ENCODE results near the gene PCSK6. TPM values are rescaled to one million over a fixed set of nuclear protein-coding genes. Genes with fewer than 3 reads are reported as not detected.
"Not testable (repeated sequence)": the region's sequence is repeated elsewhere in the genome, so short reads cannot be mapped to it uniquely, and the experiment has no call there.

The PCSK6 gene
- polyA plus RNA-seq, 1 experiment: 0.29 TPM

- Histone ChIP-seq H3K27me3 (ENCODE audit: control insufficient read depth, insufficient read depth, low read length) (no peaks in the 10 kb centered on the region), H3K36me3 (ENCODE audit: control insufficient read depth, insufficient read depth, low read length) (no peaks in the 10 kb centered on the region), H3K4me3 (ENCODE audit: low read depth, low read length) (peak overlapping the region; percentile 95)
- no peak for DNase-seq (ENCODE audit: low read depth)
- POLR2A ChIA-PET: no interaction called here
- TF ChIP-seq, protein P1, sequence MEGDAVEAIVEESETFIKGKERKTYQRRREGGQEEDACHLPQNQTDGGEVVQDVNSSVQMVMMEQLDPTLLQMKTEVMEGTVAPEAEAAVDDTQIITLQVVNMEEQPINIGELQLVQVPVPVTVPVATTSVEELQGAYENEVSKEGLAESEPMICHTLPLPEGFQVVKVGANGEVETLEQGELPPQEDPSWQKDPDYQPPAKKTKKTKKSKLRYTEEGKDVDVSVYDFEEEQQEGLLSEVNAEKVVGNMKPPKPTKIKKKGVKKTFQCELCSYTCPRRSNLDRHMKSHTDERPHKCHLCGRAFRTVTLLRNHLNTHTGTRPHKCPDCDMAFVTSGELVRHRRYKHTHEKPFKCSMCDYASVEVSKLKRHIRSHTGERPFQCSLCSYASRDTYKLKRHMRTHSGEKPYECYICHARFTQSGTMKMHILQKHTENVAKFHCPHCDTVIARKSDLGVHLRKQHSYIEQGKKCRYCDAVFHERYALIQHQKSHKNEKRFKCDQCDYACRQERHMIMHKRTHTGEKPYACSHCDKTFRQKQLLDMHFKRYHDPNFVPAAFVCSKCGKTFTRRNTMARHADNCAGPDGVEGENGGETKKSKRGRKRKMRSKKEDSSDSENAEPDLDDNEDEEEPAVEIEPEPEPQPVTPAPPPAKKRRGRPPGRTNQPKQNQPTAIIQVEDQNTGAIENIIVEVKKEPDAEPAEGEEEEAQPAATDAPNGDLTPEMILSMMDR (IDR thresholded peaks at IDR 0.05; ENCODE audit: insufficient read depth, low read depth, low read length): no peak
- CTCF ChIA-PET: interaction anchor here (2.8 to 2.9 kb wide), 2 partner anchors 206 to 346 kb away, joined by 16 to 23 read pairs; no protein-coding TSS in a partner anchor
These were observed 193.8 kb downstream of the PCSK6 start for GRCh38 chr15:101295607-101296161.

- TF ChIP-seq, protein P1 (IDR thresholded peaks at IDR 0.05; ENCODE audit: insufficient read depth, low read depth, low read length): no peak
- Histone ChIP-seq H3K27me3 (ENCODE audit: control insufficient read depth, insufficient read depth, low read length) (no peaks in the 10 kb centered on the region), H3K36me3 (ENCODE audit: control insufficient read depth, insufficient read depth, low read length) (peaks cover 1% of the 10 kb centered on the region; the same call in 1 of the 2 replicates), H3K4me3 (ENCODE audit: low read depth, low read length) (peak within 1 kb of the TSS; percentile 95)
- peak; percentile 52 for DNase-seq (ENCODE audit: low read depth)
- ChIA-PET CTCF (interaction anchor here (1.0 to 2.9 kb wide), 4 partner anchors 9 to 357 kb away, joined by 4 to 23 read pairs (median 10); partner anchors contain the start of gene TM2D3), POLR2A (interaction anchor here (0.6 kb wide), 1 partner anchor 146 kb away, joined by 3 read pairs; no protein-coding TSS in a partner anchor)
These were observed 194.5 kb downstream of the PCSK6 start, which contains the start of gene SNRPA1 for GRCh38 chr15:101294731-101295606. Gene SNRPA1 (minus strand): TSS chr15:101295248. CDS start chr15:101295178, 70 bp downstream.

- H3K36me3 ChIP-seq (ENCODE audit: control insufficient read depth, insufficient read depth, low read length): peaks cover 2% of the 10 kb centered on the region; the same call in 1 of the 2 replicates
- TF ChIP-seq, protein P1 (IDR thresholded peaks at IDR 0.05; ENCODE audit: insufficient read depth, low read depth, low read length): no peak
- DNase-seq (ENCODE audit: low read depth): no peak
- POLR2A ChIA-PET: no interaction called here
- CTCF ChIA-PET: interaction anchor here (0.9 to 2.9 kb wide), 3 partner anchors 14 to 348 kb away, joined by 4 to 23 read pairs (median 16); no protein-coding TSS in a partner anchor
- no peaks in the 10 kb centered on the region for H3K27me3 ChIP-seq (ENCODE audit: control insufficient read depth, insufficient read depth, low read length)
- H3K4me3 ChIP-seq (ENCODE audit: low read depth, low read length): peak overlapping the region; percentile 95
These were observed 196.4 kb downstream of the PCSK6 start for GRCh38 chr15:101293122-101293521.

GRCh38 chr15:101288905-101289513, 200.5 kb downstream of the PCSK6 start:
- CTCF ChIA-PET: interaction anchor here (0.6 to 3.9 kb wide), 13 partner anchors 9 to 500 kb away, joined by 3 to 36 read pairs (median 4); partner anchors contain the start of gene TM2D3
- no peak overlapping the region for H3K4me3 ChIP-seq (ENCODE audit: low read depth, low read length)
- H3K27me3 ChIP-seq (ENCODE audit: control insufficient read depth, insufficient read depth, low read length): no peaks in the 10 kb centered on the region
- DNase-seq (ENCODE audit: low read depth): no peak
- peaks cover 7% of the 10 kb centered on the region for H3K36me3 ChIP-seq (ENCODE audit: control insufficient read depth, insufficient read depth, low read length)
- POLR2A ChIA-PET: no interaction called here
- TF ChIP-seq, protein P1 (IDR thresholded peaks at IDR 0.05; ENCODE audit: insufficient read depth, low read depth, low read length): peak; percentile 66

DNA sequence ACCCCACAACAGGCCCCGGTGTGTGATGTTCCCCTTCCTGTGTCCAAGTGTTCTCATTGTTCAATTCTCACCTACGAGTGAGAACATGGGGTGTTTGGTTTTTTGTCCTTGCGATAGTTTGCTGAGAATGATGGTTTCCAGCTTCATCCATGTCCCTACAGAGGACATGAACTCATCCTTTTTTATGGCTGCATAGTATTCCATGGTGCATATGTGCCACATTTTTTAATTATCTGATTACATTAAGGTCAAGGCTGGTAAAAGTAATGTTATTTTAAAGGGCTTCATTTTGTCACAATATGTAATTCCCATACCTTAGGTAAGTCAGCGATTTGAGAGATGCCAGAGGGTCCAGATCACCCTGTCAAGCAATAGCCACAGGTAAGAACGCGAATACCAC, 202.2 kb downstream of the PCSK6 start:
- DNase-seq (ENCODE audit: low read depth); H3K27me3 ChIP-seq (ENCODE audit: control insufficient read depth, insufficient read depth, low read length); H3K4me3 ChIP-seq (ENCODE audit: low read depth, low read length); H3K36me3 ChIP-seq (ENCODE audit: control insufficient read depth, insufficient read depth, low read length); POLR2A ChIA-PET: not testable (repeated sequence)
- CTCF ChIA-PET: interaction anchor here (0.7 to 3.9 kb wide), 4 partner anchors 8 to 354 kb away, joined by 3 to 36 read pairs (median 12); no protein-coding TSS in a partner anchor

All from BJ (cell line).